Measurements from ENCODE around the gene TMEM248.

GRCh38 chr7:66950763-66951162 lies 29.7 kb downstream of the TMEM248 start:
- no peak for TF ChIP-seq POLR2A (IDR thresholded peaks at IDR 0.05; ENCODE audit: low read length)
- no peak for TF ChIP-seq GATA1 (IDR thresholded peaks at IDR 0.05; ENCODE audit: low read depth, low read length)
